ENCODE results near the gene ARHGAP22.
"Not testable (repeated sequence)": the region's sequence is repeated elsewhere in the genome, so short reads cannot be mapped to it uniquely, and the experiment has no call there.

Gene ARHGAP22

GRCh38 chr10:48446785-48447184 lies 158.1 kb downstream of the ARHGAP22 start:
- no peak for FAIRE-seq

DNA sequence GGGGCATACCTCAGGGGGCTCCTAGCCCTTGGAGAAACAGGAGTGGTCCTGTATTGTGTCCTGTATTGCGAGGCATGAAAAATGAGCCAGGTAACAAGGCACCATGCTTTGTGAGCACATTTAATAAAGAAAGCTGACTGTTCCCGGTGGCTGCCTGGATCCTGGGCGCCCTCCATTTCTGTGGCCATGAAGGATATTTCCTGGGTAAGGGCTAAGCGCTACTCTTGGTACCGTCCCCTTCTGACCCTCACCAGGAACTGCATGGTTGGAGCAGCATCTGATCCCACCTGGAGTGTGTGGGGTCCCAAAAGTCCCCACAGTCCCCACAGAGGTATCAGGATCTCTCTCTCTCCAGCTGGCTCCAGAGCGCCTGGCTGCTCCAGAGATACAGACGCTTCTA lies 158.9 kb downstream of the ARHGAP22 start:
- no peak for FAIRE-seq

DNA sequence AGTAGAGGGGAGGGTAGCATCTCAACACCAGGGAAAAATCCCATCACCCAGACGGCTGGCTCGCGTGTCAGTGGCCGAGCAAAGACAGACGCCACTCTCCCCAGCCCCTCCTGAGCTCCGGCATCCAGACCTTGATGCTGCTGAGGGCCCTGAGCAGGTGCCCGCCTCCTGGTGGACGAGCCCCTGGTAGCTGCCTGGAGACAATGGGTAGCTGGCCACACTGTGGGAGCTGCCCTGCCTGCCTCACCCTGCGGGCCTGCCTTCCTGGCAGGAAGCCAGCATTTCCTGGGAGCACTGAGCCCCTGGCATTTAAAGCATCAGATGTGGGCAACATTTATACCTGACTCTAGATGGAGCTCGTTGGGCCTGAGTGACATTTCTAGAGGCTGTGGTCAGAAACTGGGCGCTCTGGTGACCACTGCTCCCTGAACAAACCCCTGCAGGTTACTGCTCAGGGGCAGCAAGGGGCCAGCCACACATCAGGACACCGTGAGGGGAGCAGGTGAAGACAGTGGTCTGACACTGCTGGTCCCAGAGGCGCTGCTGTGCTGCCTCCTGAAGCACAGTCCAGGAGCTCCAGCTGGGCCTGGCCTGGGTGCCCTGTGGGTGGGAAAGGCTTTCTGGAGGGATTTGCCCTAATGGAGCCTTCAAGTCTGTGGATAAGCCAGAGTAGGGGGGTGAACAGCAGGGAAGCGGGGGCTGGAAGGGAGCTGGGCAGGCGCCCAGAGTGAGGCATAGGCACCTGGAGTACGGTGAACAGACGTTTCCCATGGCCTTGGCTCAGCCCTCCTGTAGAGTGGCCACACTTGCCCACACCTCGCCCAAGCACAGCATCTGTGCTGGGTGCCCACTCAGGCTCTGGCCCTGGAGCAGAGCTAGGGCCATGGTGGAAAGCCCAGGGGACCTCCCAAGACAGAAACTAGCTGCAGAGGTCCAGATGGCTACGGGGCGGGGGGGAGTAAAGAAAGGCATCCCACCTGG lies 159.7 kb downstream of the ARHGAP22 start:
- no peak for FAIRE-seq

DNA sequence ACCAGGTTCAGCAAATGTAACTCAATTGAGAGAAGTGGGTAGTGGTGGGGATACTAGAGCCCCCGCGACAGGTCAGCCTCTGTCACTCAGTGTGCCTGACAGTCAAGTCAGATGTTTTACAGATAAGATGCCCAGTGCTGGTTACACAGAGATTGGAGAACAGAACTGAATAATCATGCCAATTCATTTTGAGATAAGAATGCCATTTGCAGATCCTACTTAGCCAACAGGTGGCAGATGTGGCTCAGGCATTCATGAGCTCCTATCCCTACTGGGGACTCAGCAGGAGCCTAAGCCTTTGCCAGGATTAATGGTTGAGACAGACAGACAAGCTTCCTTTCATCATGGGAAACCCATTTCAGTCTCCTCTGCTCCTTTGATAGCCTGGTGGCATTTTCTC lies 160.6 kb downstream of the ARHGAP22 start:
- FAIRE-seq, result no peak

GRCh38 chr10:48442809-48443177 lies 162.1 kb downstream of the ARHGAP22 start:
- no peak for FAIRE-seq

DNA sequence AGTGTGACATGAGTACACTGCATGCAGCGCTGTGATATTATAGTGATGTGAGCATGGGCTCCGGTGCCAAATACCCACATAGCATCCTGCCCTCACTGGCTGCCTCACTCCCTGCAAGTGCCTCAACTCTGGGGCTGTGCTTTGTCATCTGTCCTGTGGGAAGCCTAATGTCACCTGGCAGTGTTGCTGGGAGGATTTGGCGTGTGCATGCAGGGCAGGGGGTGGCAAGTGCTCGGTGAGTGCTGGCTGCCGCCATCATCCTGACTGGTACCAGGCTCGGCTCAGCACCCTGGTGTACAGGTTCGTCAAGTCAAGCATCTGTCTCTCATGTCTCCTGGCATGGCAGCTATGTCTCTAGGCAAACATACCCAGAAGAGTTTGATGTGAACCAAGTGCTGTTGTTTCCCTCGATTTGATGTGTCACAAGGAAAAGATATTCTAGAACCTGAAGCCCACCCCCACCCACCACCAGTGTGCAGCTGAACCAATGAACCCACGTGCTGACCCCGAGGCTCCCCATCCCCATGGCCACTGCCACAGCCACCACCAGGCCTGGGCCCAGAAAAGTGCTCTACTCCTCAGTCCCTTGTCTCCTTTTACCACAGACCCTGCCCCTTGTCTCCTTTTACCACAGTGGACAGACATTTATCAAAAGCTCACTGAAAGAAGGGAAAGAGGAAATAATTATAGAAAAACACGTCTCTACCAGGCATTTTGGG lies 162.6 kb downstream of the ARHGAP22 start:
- FAIRE-seq, result no peak

- no peak for FAIRE-seq
Observed at GRCh38 chr10:48440771-48441170, 164.1 kb downstream of the ARHGAP22 start.

DNA sequence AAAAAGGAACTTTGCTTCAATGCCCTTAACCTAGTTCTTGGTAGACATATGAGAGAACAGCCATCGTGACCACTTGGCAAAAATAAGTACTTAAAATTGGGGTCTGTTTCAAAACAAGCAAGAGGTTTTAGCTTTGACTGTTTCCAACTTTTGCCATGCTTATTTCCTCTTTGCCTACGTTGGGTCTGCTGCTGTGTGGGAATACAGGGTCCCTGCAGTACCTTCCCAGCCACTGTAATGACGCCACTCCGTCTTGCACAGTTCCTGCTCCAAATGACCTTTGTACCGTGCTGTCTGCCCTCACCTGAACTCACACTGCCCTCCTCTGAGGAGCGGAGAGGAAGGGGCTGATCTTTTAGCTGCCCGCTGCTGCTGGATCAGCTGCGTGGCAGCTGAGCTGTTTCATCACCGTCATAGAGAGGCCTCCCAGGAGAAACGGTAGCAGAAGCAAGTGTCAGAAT lies 165.3 kb downstream of the ARHGAP22 start:
- no peak for FAIRE-seq

DNA sequence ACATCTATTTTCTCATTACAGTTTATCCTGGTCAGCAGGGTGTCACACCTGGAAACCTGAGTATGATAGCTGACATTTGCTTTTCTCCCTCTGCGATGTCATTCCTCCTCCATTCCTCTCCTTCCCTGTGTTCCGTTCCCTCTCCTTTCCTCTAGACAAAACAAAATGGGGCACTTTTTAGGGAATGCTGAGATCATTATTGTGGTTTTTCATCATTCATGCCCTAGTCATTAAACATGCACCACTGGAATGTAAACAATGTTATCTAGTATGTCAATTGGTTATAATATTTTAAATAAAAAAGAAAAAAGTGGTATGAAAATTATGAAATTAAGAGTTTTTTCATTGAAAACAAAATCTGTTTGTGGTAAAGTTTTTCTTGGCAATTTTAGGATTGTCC lies 165.8 kb downstream of the ARHGAP22 start:
- no peak for FAIRE-seq

GRCh38 chr10:48437546-48437945 lies 167.3 kb downstream of the ARHGAP22 start:
- no peak for FAIRE-seq

DNA sequence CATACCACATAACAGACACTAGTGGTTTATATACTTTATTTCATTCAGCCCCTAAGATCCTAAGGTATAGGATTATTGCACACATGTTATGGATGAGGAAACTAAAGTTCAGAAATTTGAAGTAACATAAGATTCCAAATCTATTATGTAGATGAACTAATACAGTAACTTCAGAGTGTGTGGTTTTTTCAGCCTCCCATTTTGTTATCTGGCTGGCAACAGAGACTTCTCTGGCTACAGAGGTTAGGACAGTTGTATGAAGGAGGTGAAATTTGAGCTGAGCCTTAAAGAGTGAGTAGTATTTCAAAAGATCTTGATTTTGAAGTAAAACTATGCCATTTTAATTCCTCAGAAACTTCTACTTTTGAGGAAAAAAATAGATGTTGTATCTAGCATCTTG lies 173.0 kb downstream of the ARHGAP22 start:
- FAIRE-seq, result no peak

DNA sequence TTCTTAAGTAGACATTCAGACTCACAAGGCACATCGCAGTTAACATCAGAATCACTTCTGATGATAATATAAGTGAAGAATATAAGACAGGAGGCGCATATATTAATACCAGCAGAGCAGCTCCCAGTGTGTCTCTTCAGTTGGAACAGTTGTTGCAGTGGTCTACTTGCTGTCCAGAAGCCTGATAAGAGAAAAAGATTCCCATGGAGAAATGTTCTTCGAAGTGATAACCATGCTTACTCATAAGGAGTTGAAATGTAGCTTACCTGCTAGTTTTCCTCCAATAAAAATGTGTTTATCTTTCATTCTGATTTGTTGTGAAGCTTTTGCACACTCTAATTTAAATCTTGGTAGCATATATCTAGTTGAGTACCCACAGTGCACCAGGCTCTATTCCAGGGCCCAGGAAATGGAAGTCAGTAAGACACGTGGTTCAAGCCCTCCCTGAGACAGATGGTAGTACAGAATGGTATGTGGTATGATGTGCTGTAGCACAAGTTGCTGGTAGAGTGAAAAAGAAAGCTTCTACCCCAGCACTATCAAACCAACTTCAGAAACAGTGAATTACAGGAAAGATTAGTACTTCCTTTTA lies 174.4 kb downstream of the ARHGAP22 start:
- FAIRE-seq, result no peak

- FAIRE-seq, result peak; percentile 95
Observed at GRCh38 chr10:48429309-48429708, 175.6 kb downstream of the ARHGAP22 start.

DNA sequence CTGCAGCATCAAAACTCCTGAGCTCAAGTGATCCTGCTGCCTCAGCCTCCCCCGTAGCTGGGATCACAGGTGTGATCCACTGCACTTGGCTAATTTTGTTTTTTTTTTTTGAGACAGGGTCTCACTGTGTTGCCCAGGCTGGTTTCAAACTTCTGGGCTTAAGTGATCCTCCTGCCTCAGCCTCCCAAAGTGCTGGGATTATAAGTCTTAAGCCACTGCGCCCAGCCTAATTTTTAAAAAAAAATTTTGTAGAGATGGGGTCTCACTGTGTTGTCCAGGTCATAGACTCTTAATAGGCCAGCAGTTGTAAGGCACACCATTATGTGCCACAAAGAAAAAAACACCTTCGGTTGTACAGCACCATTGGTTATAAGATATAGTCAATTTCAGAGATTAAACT lies 176.0 kb downstream of the ARHGAP22 start:
- no peak for FAIRE-seq

DNA sequence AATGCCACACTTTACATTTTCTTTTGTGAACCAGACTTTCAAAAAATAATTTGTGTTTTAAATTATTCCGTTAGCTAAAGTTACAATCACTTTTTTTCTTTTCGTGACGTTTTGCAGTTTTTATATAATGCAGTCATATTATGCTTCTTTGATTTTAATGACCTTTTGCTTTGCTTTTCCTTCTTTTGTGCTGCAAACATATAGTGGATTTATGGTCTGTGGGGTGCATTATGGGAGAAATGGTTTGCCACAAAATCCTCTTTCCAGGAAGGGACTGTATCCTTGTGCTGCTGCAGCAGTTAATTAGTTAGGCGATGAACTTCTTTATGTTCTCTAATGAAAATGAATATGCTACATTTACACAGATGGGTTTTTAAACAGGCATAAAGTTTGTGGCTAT lies 181.0 kb downstream of the ARHGAP22 start:
- FAIRE-seq, result no peak

DNA sequence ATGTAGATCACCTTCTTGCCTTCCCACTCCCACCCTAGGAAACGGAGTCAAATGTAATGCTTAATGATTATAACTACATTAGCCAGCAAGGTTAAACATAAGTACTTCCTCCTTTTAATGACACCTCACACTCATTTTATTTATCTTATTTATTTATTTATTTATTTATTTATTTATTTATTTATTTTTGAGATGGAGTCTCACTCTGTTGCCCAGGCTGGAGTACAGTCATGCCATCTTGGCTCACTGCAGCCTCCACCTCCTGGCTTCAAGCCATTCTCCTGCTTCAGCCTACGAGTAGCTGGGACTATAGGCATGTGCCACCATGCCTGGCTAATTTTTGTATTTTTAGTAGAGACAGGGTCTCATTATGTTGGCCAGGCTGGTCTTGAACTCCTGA lies 183.0 kb downstream of the ARHGAP22 start:
- FAIRE-seq, result not testable (repeated sequence)

- no peak for FAIRE-seq
Observed at GRCh38 chr10:48419714-48420113, 185.2 kb downstream of the ARHGAP22 start.

DNA sequence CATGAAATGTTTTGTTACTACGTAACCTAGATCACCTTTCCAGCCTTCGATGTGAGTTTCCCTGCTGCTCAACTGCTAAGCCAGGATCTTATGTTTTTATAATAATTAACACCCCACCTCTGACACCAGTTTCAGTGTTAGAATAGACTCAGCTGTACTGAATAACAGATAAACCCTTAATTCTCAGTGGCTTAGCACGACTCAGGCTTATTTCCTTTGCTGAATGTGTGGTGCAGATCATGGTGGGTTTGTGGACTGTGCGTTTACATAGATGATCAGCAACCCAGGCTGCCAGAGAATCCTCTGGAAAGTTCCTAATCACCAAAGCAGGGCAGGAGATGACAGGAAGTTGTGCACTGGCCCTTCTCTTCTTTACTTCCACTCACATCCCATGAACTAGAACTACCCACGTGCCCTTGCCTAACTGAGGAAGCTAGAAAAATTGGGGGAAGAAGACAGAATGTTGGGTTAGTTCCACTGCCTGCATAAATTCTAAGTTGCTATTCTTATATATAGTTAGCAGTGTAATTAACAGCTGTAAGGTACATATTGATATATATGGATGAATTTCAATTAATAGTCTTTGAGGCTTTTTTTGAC lies 186.6 kb downstream of the ARHGAP22 start:
- FAIRE-seq, result no peak

DNA sequence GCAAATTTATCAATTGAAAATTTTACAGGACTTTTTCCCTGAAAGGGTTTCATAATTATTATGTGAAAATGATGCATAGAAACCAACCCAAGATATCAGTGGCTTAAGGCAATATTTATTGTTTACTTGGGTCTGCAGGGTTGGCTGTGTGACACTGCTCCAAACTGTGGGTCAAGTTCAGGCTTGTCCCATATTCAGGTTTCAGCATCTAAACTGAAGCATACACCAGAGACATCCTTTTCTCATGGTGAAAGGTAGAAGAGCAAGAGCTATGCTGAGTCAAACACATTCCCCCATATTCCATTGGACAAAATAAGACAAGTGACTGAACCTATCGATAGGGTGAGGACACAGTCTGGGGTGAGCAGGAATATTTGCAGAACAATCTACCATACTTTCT lies 187.5 kb downstream of the ARHGAP22 start:
- no peak for FAIRE-seq

DNA sequence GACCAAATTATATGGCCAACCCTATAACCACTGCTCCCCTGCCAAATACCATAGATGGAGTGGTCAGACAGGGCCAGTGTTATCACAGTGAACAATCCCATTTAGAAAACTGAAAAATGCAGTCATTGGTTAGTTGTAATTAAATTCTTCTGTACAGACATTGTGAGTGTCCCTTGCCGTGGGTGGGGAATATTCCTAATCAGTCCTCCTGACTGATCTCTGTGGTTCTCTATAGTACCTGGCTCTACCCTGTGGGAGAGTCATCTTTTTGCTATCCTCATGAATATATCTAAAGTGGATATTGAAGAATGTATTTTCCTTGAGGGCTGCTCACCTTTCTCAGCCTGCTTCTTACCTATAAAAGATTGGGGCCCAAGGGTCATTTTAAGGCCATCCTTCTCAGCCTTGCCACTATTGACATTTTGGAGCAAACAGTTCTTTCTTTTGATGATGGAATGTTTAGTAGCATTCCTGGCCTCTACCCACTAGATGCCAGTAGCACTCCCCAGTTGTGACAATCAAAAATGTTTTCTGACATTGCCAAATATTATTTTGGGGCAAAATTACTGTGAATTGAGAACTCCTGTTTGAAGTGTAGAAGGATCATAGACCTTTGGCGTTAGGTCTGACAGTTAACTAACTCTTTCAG lies 188.2 kb downstream of the ARHGAP22 start:
- no peak for FAIRE-seq

- no peak for FAIRE-seq
Observed at GRCh38 chr10:48414778-48415177, 190.1 kb downstream of the ARHGAP22 start.

- peak; percentile 18 for FAIRE-seq
Observed at GRCh38 chr10:48414160-48414559, 190.7 kb downstream of the ARHGAP22 start.

DNA sequence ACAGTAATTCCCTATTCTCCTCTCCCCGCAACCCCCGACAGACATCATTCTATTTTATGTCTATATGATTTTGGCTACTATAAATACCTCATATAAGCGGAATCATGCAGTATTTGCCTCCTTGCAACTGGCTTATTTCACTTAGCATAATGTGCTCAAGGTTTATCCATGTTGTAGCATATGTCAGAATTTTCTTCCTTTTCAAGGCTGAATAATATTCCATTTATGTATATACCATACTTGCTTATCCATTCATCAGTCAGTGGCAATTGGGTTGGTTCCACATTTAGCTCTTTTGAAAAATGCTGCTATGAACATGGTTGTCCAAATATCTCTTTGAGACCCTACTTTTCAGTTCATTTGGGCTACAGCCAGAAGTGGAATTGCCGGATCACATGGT lies 191.9 kb downstream of the ARHGAP22 start:
- FAIRE-seq, result no peak

Measured in endometrium (tissue), 2 donors.